Breast epithelium (tissue), 4 donors: Measurements from ENCODE around the gene LEMD1. TPM values are rescaled to one million over a fixed set of nuclear protein-coding genes. Genes with fewer than 3 reads are reported as not detected.
A peak's percentile ranks its signal among the peaks of the same experiment; 100 is the strongest.

Experiments
- DNase-seq, 2 donors: peaks; one replicate each; pipeline ENCODE4 v3.0.0-alpha.2; 2019; ENCODE audit warnings: low spot score in 2 of 2
- H3K27ac ChIP-seq, 2 donors: fragments of 200-600 bp; sonication (generic) in 1 of 2; one replicate each; pipeline ENCODE4 v1.5.1; 2016 to 2019; ENCODE audit warnings: mild to moderate bottlenecking in 1 of 2
- H3K27me3 ChIP-seq, 2 donors: fragments of 200-600 bp; sonication (generic) in 1 of 2; one replicate each; pipeline versions ENCODE4 v1.5.1 to v1.6.0; 2017 to 2019; ENCODE audit warnings: control low read depth in 1 of 2, mild to moderate bottlenecking in 1 of 2
- H3K36me3 ChIP-seq: fragments of 200-600 bp; one replicate; pipeline ENCODE4 v1.5.1; 2019
- H3K4me1 ChIP-seq, 2 donors: fragments of 200-600 bp; sonication (generic); one replicate each; pipeline ENCODE4 v1.5.1; 2016 to 2019; ENCODE audit warnings: control low read depth in 1 of 2
- H3K4me3 ChIP-seq, 3 donors: fragments of 200-600 bp; sonication (generic); 1 replicate in 2 of 3; 2 replicates in 1 of 3; pipeline ENCODE4 v1.5.1; 2016 to 2019; ENCODE audit warnings: mild to moderate bottlenecking in 3 of 3, moderate library complexity in 2 of 3
- H3K9me3 ChIP-seq, 2 donors: fragments of 200-600 bp; sonication (generic) in 1 of 2; one replicate each; pipeline ENCODE4 v1.5.1; 2016 to 2019; ENCODE audit warnings: control low read depth in 1 of 2
- POLR2A ChIP-seq: fragments of 450-650 bp; IDR thresholded peaks from one replicate; pipeline ENCODE4 v1.6.1; 2016; ENCODE audit warnings: antibody characterized with exemption, mild to moderate bottlenecking, moderate library complexity
- POLR2AphosphoS5 ChIP-seq, 3 donors: sonication (generic); formaldehyde crosslinking; IDR thresholded peaks; one replicate each; pipeline ENCODE4 v1.6.1; 2017; ENCODE audit warnings: antibody characterized with exemption in 3 of 3
- intact Hi-C: fragments of 100-400 bp; cut with DNase I; formaldehyde crosslinking; loops from one replicate; pipeline ENCODE4 v1.15.1; 2023; ENCODE audit warnings: low total_unique reads
- total RNA-seq, 3 donors: library from RNA; depleted of rRNA; stranded (reverse); fragments of >200 nt; gene quantifications; one replicate each; pipeline ENCODE4 v1.1.0, GENCODE V29; 2016
- TF ChIP-seq, protein P1 (sequence below), 3 donors: fragments of 450-650 bp; IDR thresholded peaks; one replicate each; pipeline ENCODE4 v1.5.1; 2016 to 2017; ENCODE audit warnings: antibody characterized with exemption in 3 of 3, mild to moderate bottlenecking in 3 of 3, moderate library complexity in 3 of 3

The LEMD1 gene
- total RNA-seq, 3 donors from 2014 or later, result 6.1 TPM; not detected in 2

DNA sequence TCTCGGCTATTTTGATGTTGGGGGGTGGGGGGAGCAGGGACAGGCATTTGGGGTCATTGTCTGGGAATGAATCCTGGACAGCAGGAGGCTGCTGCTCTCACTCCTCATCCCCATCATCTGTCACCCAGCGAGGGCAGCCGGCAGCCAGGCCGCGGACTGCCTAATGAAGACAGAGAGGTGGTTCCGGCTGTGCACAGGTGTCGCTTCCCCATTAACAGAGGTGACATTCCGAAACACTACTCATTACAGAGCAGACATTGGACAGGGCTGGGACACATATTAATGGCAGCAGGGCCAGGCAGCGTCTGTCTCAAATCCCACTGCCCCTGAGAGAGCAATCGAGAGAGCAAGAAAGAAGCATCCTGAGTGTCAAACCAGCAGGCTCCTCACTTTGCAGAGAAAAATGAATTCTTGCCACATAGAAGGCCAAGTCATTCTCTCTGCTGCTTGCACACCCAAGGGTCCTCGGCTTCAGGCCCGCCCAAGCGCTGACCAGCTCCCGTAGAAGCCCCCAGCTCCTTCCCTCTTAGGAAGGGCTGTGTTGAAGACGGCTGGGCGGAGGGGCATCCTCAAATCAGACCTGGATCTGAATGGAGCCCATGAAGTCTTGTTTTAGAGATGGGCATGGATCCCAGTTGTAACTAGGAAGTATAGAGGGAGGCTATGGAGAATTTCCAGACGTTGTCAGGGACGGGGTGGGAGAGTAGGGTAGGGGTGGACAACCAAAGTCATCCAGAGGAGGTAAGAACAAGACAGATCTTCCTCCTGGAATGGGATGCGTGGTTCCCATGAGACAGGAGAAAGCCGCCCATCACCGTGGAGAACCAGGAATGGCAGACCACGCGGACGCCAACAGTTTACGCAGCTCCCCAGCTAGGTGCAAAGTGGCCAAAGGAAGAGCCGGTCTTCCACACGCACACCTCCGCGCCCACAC, 8.2 kb upstream of the LEMD1 start:
- Histone ChIP-seq H3K4me1 (no peaks in the 10 kb centered on the region), H3K4me3 (peak overlapping the region; percentile 36 to 79 (median 55)), H3K36me3 (no peaks in the 10 kb centered on the region), H3K27me3 (no peaks in the 10 kb centered on the region), H3K9me3 (no peaks in the 10 kb centered on the region), H3K27ac (no peak overlapping the region)
- TF ChIP-seq, protein P1, sequence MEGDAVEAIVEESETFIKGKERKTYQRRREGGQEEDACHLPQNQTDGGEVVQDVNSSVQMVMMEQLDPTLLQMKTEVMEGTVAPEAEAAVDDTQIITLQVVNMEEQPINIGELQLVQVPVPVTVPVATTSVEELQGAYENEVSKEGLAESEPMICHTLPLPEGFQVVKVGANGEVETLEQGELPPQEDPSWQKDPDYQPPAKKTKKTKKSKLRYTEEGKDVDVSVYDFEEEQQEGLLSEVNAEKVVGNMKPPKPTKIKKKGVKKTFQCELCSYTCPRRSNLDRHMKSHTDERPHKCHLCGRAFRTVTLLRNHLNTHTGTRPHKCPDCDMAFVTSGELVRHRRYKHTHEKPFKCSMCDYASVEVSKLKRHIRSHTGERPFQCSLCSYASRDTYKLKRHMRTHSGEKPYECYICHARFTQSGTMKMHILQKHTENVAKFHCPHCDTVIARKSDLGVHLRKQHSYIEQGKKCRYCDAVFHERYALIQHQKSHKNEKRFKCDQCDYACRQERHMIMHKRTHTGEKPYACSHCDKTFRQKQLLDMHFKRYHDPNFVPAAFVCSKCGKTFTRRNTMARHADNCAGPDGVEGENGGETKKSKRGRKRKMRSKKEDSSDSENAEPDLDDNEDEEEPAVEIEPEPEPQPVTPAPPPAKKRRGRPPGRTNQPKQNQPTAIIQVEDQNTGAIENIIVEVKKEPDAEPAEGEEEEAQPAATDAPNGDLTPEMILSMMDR (IDR thresholded peaks at IDR 0.05), result no peak
- intact Hi-C loops, result loop anchor here (5.0 kb wide), 1 partner anchor 888 kb away; no protein-coding TSS in a partner anchor
- no peak for DNase-seq

DNA sequence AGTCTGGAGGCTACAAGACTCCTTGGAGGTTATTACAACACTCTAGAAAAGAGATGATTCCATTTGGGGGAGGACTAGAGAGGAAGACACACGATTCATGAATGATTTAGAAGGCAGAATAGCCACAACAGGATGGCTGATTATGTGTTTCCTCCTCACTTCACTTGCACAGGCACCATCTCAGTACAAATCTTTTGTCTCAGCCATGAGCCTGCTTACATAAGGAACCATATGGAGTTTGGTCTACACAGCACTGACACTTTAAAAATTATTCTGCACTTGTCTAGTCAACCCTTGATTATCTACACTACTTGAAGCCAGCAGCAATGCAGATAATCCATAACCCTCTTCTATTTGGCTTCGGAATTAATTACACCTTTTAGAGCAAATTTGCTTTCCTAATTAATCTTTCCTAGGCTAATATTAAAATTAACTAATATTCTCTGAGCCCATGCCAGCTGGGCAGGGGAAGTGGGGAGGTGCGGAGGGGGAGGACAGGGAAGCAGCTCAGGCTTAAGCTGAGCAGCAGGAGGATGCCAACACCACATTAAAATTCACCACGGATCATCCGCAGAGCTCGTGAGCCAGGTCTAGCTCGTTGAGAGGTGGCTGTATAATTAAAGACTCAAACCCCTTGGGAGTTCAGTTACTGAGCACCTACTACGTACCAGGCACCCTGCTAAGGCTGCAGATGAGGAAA, 3.2 kb upstream of the LEMD1 start:
- Histone ChIP-seq H3K9me3 (no peaks in the 10 kb centered on the region), H3K36me3 (no peaks in the 10 kb centered on the region), H3K4me3 (no peak overlapping the region), H3K27me3 (no peaks in the 10 kb centered on the region), H3K27ac (no peak overlapping the region), H3K4me1 (no peaks in the 10 kb centered on the region)
- DNase-seq, result no peak
- TF ChIP-seq POLR2AphosphoS5 (IDR thresholded peaks at IDR 0.05) (no peak), POLR2A (no peak)
- TF ChIP-seq, protein P1 (IDR thresholded peaks at IDR 0.05), result no peak
- intact Hi-C loops, result loop anchor here (5.0 kb wide), 1 partner anchor 883 kb away; no protein-coding TSS in a partner anchor

GRCh38 chr1:205423814-205424399, 2.1 kb upstream of the LEMD1 start:
- no peaks in the 10 kb centered on the region for H3K9me3 ChIP-seq
- TF ChIP-seq POLR2A (no peak), POLR2AphosphoS5 (IDR thresholded peaks at IDR 0.05) (no peak)
- TF ChIP-seq, protein P1 (IDR thresholded peaks at IDR 0.05), result no peak
- H3K27ac ChIP-seq, result no peak overlapping the region
- H3K27me3 ChIP-seq, result no peaks in the 10 kb centered on the region
- H3K4me1 ChIP-seq, result no peaks in the 10 kb centered on the region
- intact Hi-C loops, result no loop called here
- H3K36me3 ChIP-seq, result no peaks in the 10 kb centered on the region
- no peak for DNase-seq
- no peak overlapping the region for H3K4me3 ChIP-seq

DNA sequence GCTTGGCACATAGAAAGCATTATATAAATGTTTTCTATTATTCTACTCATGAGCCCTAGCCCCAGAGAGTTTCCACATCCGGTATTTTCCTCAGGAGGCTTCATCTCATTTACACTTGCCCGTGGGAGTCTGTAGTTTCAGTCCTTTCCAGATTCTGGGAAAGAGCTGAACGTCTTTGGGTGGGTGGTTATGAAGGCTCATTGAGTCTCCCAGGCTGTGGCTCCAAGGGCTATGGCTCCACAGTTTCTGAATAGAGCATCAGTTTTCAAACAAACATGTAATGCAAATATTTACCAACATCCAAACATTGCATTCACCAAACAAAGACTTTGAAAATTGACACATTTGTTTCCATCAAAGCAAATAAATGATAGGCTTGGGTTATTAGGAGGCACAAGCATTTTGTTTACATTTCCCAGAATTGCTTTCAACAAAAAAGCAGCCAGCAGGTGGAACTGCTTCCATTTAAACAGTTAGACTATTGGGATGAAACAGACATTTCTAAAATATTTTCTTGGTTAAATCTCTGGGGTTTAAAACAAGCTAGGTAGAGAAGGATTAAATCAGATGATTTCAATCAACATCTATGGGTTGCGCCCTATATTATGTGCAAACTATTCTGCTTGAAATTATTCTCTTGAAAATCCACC, 1.3 kb upstream of the LEMD1 start:
- H3K27me3 ChIP-seq, result no peaks in the 10 kb centered on the region
- no peaks in the 10 kb centered on the region for H3K4me1 ChIP-seq
- intact Hi-C loops, result no loop called here
- H3K36me3 ChIP-seq, result no peaks in the 10 kb centered on the region
- H3K27ac ChIP-seq, result no peak overlapping the region
- H3K9me3 ChIP-seq, result no peaks in the 10 kb centered on the region
- TF ChIP-seq POLR2AphosphoS5 (IDR thresholded peaks at IDR 0.05) (no peak), POLR2A (no peak)
- TF ChIP-seq, protein P1 (IDR thresholded peaks at IDR 0.05), result no peak
- H3K4me3 ChIP-seq, result no peak overlapping the region
- no peak for DNase-seq
